ENCODE results near the gene ABCC12.

The ABCC12 gene

GRCh38 chr16:48193846-48194245, 38.1 kb upstream of the ABCC12 start:
- H3K4me2 ChIP-seq (ENCODE audit: low read length), result no peak overlapping the region
- H3K9ac ChIP-seq (ENCODE audit: low read length), result no peak overlapping the region
- no peaks in the 10 kb centered on the region; the same call in 1 of the 2 replicates for H3K27me3 ChIP-seq (ENCODE audit: insufficient read depth, low read length)
- H3K4me1 ChIP-seq (ENCODE audit: insufficient read depth, low read length, severe bottlenecking), result no peaks in the 10 kb centered on the region
- TF ChIP-seq CTCF (IDR thresholded peaks at IDR 0.05; ENCODE audit: low read length) (no peak), EZH2 (IDR thresholded peaks at IDR 0.05; ENCODE audit: borderline replicate concordance, low read length) (no peak)
- no peak overlapping the region for H2AFZ ChIP-seq (ENCODE audit: low read length)
- no peak overlapping the region for H3K4me3 ChIP-seq (ENCODE audit: low read depth, low read length, poor library complexity, severe bottlenecking)
- no peaks in the 10 kb centered on the region for H3K9me2 ChIP-seq (ENCODE audit: low read depth, low read length)
- H3K79me2 ChIP-seq (ENCODE audit: insufficient read depth, low read length), result no peaks in the 10 kb centered on the region
- no peaks in the 10 kb centered on the region for H4K20me1 ChIP-seq (ENCODE audit: insufficient read depth, low read length)
- H3K9me3 ChIP-seq (ENCODE audit: low read length), result 0 out of 2 replicates have a peak, but pooled peaks cover 4% of the 10 kb centered on the region
- H3F3A ChIP-seq (ENCODE audit: insufficient read depth, low read length), result no peaks in the 10 kb centered on the region
- H3K36me3 ChIP-seq (ENCODE audit: insufficient read depth, low read length), result no peaks in the 10 kb centered on the region
- no peak overlapping the region for H3K27ac ChIP-seq (ENCODE audit: low read depth, low read length, poor library complexity, severe bottlenecking)

- no peak overlapping the region for H3K27ac ChIP-seq (ENCODE audit: low read depth, low read length, poor library complexity, severe bottlenecking)
- no peaks in the 10 kb centered on the region for H3K79me2 ChIP-seq (ENCODE audit: insufficient read depth, low read length)
- H3K36me3 ChIP-seq (ENCODE audit: insufficient read depth, low read length), result no peaks in the 10 kb centered on the region
- H3K9me2 ChIP-seq (ENCODE audit: low read depth, low read length), result no peaks in the 10 kb centered on the region
- no peak overlapping the region for H3K4me3 ChIP-seq (ENCODE audit: low read depth, low read length, poor library complexity, severe bottlenecking)
- no peaks in the 10 kb centered on the region for H4K20me1 ChIP-seq (ENCODE audit: insufficient read depth, low read length)
- TF ChIP-seq CTCF (IDR thresholded peaks at IDR 0.05; ENCODE audit: low read length) (no peak), EZH2 (IDR thresholded peaks at IDR 0.05; ENCODE audit: borderline replicate concordance, low read length) (no peak)
- no peak overlapping the region for H3K4me2 ChIP-seq (ENCODE audit: low read length)
- no peak overlapping the region for H3K9ac ChIP-seq (ENCODE audit: low read length)
- H3K27me3 ChIP-seq (ENCODE audit: insufficient read depth, low read length), result no peaks in the 10 kb centered on the region; the same call in 1 of the 2 replicates
- H3F3A ChIP-seq (ENCODE audit: insufficient read depth, low read length), result no peaks in the 10 kb centered on the region
- no peaks in the 10 kb centered on the region for H3K4me1 ChIP-seq (ENCODE audit: insufficient read depth, low read length, severe bottlenecking)
- no peaks in the 10 kb centered on the region for H3K9me3 ChIP-seq (ENCODE audit: low read length)
- H2AFZ ChIP-seq (ENCODE audit: low read length), result no peak overlapping the region
These were observed 32.8 kb upstream of the ABCC12 start for GRCh38 chr16:48188449-48189102.

- TF ChIP-seq CTCF (IDR thresholded peaks at IDR 0.05; ENCODE audit: low read length), result no peak
- TF ChIP-seq EZH2 (IDR thresholded peaks at IDR 0.05; ENCODE audit: borderline replicate concordance, low read length), result no peak
- H4K20me1 ChIP-seq (ENCODE audit: insufficient read depth, low read length), result no peaks in the 10 kb centered on the region
- no peaks in the 10 kb centered on the region for H3K79me2 ChIP-seq (ENCODE audit: insufficient read depth, low read length)
- H3K27me3 ChIP-seq (ENCODE audit: insufficient read depth, low read length), result no peaks in the 10 kb centered on the region; the same call in 1 of the 2 replicates
- H3K36me3 ChIP-seq (ENCODE audit: insufficient read depth, low read length), result no peaks in the 10 kb centered on the region
- no peaks in the 10 kb centered on the region for H3K9me2 ChIP-seq (ENCODE audit: low read depth, low read length)
- no peaks in the 10 kb centered on the region for H3F3A ChIP-seq (ENCODE audit: insufficient read depth, low read length)
- no peaks in the 10 kb centered on the region for H3K4me1 ChIP-seq (ENCODE audit: insufficient read depth, low read length, severe bottlenecking)
- no peak overlapping the region for H3K4me3 ChIP-seq (ENCODE audit: low read depth, low read length, poor library complexity, severe bottlenecking)
- H2AFZ ChIP-seq (ENCODE audit: low read length), result no peak overlapping the region
- H3K4me2 ChIP-seq (ENCODE audit: low read length), result no peak overlapping the region
- no peak overlapping the region for H3K9ac ChIP-seq (ENCODE audit: low read length)
- H3K27ac ChIP-seq (ENCODE audit: low read depth, low read length, poor library complexity, severe bottlenecking), result no peak overlapping the region
- H3K9me3 ChIP-seq (ENCODE audit: low read length), result no peaks in the 10 kb centered on the region
These were observed 32.0 kb upstream of the ABCC12 start for GRCh38 chr16:48187779-48188178.
